GM21367 (cell line): ENCODE measurements around the gene GRAMD1A.
"Not testable (repeated sequence)": the region's sequence is repeated elsewhere in the genome, so short reads cannot be mapped to it uniquely, and the experiment has no call there.

Experiments used
- ATAC-seq: cut with Tn5 transposase; IDR thresholded peaks from one replicate; pipeline ENCODE4 v1.9.1; 2021; ENCODE audit not compliant: unreplicated experiment

Gene GRAMD1A

GRCh38 chr19:35015954-35016351 is 15.8 kb downstream of the GRAMD1A start:
- no peak for ATAC-seq

DNA sequence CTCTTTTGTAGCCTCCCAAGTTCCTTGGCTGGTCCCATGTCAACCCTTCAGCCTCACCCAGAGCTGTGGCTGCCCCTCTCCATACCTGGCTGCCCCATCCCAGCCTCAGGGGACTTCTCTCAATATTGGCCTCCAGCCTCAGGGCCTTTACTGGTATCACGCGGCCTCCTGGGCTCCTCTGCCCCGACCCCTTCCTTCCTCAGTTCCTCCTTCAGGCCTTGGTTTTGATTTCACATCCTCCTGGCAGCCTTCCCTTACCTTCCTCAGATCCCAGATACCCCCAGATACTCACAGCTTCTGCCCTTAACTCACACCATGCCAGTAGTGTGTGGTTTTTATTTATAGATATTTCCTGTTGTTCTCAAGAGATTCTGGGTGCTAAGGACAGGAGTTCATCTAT is 17.4 kb downstream of the GRAMD1A start:
- no peak for ATAC-seq

GRCh38 chr19:35018379-35018778 is 18.3 kb downstream of the GRAMD1A start:
- ATAC-seq, result no peak

- ATAC-seq, result no peak
These were observed 19.0 kb downstream of the GRAMD1A start for GRCh38 chr19:35019144-35019543.

GRCh38 chr19:35021016-35021415 is 20.9 kb downstream of the GRAMD1A start:
- ATAC-seq, result no peak

- ATAC-seq, result no peak
These were observed 21.5 kb downstream of the GRAMD1A start for GRCh38 chr19:35021596-35021995.

GRCh38 chr19:35022460-35022859 is 22.3 kb downstream of the GRAMD1A start:
- no peak for ATAC-seq

DNA sequence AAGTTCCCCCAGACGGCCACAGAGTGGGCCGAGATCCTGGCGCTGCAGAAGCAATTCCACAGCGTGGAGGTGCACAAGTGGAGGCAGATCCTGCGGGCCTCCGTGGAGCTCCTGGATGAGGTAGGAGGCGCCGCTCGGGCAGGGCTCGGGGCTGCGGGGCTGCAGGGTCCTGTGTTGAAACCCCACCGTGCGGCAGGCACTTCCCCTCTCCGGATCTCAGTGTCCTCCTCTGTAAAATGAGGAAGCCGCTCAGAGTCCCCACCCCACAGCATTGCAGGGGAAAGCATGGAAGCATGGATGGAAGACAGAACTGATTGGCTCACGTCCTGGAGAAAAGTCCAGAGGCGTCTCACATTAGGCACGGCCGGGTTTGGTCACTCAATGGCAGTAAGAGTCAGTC is 23.3 kb downstream of the GRAMD1A start:
- no peak for ATAC-seq

DNA sequence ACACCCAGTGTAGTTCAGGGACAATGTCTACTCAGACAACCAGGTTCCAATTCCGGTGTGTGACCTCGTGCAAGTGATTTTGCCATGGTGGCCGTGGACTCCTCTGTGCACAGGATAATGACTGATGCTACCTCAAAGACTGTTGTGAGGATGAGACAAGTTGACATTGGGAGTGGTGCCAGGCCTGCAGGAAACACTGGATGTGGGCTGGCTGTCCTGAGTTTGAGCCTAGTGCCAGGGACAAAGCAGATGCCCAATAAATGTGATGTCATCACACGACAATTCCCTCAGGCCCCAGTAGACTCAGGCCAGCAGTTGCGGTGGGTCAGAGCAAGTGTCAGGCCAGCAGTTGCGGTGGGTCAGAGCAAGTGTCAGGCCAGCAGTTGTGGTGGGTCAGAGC is 24.0 kb downstream of the GRAMD1A start:
- no peak for ATAC-seq

- no peak for ATAC-seq
These were observed 25.8 kb downstream of the GRAMD1A start for GRCh38 chr19:35025969-35026368.

DNA sequence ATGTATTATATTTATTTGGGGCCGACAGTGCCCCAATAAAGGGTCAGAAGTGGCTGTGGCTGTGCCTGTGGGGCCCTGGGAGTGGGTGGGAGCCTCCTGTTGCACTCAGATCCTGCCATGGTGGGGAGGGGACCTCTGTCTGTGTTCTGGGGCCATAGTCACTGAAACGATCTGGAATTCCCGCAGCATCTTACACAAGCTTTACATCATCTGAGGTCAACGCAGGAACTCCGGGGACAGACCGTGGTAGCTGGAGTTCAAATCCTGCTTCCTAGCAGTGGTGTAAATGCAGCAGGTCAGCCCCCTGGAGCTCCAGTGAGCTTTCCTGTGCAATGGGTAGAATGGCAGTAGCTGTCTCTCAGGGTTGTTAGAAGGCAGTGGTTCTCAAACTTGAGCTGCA is 26.3 kb downstream of the GRAMD1A start:
- no peak for ATAC-seq

GRCh38 chr19:35027009-35027408 is 26.9 kb downstream of the GRAMD1A start:
- no peak for ATAC-seq

GRCh38 chr19:35027851-35028599 is 27.9 kb downstream of the GRAMD1A start:
- no peak for ATAC-seq

DNA sequence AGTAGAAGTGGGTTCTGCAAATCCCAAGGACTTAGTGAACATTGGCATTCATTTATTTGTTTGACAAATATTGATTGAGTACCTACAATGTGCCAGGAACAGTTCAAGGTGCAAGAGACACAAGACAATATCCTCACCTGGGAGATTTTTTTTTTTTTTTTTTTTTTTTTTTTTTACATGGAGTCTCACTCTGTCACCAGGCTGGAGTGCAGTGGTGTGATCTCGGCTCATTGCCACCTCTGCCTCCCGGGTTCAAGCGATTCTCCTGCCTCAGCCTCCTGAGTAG is 28.4 kb downstream of the GRAMD1A start:
- ATAC-seq, result not testable (repeated sequence)

DNA sequence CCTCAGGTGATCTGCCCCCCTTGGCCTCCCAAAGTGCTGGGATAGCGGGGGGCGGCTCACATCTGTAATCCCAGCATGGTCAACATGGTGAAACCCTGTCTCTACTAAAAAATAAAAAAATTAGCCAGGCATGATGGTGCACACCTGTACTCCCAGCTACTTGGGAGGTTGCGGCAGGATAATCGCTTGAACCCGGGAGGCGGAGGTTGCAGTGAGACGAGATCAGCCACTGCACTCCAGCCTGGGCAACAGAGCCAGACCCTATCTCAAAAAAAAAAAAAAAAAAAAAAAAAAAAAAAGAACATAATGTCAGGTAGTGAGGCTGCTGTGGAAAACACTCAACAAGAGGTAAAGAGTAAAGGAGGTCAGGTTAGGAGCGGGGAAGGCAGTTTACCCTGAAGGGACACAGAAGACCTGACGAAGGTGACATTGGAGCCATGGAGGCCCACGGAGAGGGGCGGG is 29.2 kb downstream of the GRAMD1A start:
- ATAC-seq, result not testable (repeated sequence)

DNA sequence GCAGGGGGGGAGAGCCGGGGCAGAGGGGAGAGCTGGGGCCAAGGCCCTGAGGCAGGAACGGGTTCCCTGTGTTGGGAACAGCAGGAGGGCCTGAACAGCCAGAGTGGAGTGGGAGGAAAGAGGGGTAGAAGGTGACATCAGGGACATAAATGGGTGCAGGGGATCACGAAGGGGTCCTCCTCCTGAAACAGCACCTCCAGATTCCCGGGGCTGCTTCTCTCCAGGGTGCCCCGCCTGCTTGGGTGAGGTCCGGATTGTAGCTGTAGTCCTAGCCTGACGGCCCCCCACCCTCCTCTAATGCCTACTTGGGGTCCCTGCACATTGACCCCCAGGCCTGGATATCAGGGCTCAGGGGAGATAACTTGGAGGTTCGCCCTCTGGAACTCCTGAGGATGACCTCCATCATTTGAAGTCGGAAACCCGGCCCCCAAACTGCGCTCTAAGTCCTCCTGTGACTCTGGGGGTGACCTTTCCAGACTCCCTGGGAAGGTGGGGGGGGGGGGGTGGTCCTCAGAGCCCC is 29.7 kb downstream of the GRAMD1A start:
- ATAC-seq, result no peak

DNA sequence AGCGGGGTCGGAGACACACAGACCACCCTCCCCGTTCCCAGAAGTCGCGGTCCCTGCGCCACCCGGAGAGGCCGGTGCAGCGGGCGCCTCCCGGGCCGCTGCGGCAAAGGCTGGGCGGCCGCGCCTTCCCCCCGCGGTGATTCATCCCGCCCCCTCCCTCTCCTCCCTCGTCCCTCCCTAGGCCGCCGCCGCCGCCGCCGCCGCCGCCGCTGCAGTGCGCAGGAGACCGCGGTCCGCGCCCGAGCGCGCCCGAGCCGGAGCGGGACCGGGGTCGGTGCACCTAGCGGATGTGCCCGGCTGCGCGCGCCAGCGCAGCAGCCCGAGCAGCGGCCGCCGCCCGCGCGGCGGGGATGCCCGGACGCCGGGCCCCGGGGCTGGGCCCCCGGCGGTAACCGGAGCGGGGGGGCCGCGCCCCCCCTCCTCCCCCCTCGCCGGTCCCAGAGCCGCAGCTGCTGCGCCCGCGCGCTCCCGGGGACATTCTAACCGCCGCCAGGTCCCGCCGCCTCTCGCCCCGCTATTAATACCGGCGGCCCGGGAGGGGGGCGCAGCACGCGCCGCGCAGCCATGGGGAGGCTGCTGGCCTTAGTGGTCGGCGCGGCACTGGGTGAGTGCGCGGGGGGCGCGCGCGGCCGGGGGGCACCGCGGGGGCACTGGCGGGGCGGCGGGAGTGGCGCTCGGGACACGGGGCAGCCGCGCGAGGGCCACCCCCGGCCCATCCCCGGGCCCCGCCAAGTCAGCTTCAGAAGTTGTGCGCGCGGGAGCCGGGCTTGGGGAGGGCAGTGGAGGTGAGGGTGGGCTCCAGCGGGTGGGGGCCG is 30.3 kb downstream of the GRAMD1A start, which contains the start of gene SCN1B:
SCN1B (plus strand) TSS at position 214 of the 815 bp plus-strand sequence; CDS start at position 565, 351 bp downstream.
- no peak for ATAC-seq

DNA sequence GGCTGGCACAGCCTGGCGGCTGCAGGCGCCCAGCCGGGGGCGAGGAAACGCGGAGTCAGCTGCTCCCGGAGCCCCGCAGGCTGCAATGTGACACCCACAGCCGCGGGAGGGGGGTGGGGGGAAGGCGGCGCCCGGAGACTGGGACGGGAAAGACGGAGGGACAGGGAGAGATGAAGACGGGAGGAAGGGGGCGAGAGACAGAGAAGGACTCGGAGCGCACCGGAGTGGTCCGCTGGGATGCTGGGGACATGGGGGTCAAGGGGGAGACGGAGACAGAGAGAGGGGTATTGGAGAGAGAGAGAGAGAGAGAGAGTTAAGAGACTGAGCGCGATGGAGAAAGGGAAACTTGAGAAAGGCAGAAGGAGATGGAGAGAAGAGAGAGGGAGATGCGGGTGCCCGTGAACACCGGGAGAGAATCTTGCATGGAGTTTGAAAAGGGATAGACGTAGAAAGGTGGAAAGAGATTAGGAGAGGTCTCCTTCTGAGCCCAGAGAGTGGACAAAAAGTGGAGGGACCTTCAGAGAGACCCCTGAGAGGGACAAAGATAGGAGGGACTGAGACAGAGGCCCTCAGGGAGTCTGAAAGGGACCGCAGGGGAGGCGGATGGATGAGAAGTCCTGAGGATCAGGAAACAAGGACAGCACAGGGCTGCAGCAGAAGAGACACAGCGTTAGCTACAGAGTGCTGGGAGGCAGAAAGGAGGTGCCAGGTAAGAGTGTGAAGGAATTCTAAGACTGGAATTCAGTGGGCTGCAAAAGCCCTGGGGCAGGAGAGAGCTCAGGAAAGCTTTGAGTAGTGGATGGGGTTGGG is 31.2 kb downstream of the GRAMD1A start:
- no peak for ATAC-seq

DNA sequence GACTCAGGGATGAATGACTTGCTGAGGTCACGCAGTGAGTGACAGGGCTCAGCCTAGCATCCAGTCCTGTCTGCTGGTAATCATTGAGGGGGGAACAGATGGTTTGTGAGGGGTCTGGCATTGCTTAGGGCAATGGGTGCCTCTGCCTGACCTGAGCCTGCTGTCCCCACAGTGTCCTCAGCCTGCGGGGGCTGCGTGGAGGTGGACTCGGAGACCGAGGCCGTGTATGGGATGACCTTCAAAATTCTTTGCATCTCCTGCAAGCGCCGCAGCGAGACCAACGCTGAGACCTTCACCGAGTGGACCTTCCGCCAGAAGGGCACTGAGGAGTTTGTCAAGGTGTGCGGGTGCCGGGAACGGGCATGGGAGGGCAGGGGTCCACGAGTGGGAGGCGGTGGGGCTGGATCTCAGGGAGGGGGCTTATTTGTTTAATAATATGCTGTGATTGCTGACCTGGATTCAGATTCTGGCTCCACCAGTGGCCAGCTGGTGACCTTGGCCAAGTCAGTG is 32.3 kb downstream of the GRAMD1A start:
- ATAC-seq, result no peak

- ATAC-seq, result no peak
These were observed 33.2 kb downstream of the GRAMD1A start for GRCh38 chr19:35033067-35034004.
